Umbilical cord (tissue), 2 donors: ENCODE measurements around the gene PFKM. TPM values are rescaled to one million over a fixed set of nuclear protein-coding genes. Genes with fewer than 3 reads are reported as not detected.

Source experiments
- DNase-seq: peaks from one replicate; pipeline ENCODE4 v3.0.0-alpha.2; 2015; ENCODE audit warnings: low spot score
- total RNA-seq: library from RNA; depleted of rRNA; stranded (reverse); fragments of >200 nt; gene quantifications from one replicate; pipeline ENCODE4 v1.2.3, GENCODE V29; 2014; ENCODE audit warnings: low replicate concordance; ENCODE audit not compliant: insufficient read depth

Gene PFKM
- total RNA-seq, 1 donor from 2014 or later: 74.9 TPM

DNA sequence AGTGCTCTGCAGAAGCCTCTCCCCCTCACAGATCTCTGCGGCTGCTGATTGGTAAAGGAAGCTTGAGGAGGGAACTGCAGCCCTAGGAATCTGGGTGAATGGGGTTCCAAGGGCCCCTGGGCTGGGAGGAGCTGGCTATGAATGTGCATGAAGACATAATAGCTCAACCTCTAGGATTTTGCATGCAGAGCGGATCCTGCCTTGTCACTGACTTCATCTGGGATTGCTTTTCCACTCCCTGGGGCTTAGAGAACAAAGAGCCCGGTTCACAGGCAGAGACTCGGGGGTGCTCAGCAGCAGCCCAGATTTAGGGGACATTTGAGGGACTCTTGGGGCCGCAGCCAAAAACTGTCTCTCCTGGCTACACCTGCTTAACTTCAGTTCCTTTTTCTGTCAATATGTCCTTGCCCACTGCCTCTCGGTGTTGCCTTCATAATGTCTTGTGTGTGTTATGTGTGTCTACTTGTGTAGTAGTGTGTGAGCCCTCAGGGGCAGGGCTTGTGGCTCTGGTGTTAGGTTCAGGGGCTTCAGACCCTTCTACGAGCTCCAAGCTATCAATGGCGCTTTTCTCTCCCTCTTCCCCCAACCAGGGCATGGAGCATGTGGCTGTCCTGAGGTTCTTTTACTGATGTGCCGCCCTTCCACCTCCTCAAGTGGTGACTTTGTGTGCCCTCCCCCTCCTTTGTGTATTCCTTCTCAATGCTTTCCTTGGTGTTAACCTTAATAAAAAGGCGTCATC, 66.2 kb downstream of the PFKM start:
- DNase-seq: peak; percentile 95

DNA sequence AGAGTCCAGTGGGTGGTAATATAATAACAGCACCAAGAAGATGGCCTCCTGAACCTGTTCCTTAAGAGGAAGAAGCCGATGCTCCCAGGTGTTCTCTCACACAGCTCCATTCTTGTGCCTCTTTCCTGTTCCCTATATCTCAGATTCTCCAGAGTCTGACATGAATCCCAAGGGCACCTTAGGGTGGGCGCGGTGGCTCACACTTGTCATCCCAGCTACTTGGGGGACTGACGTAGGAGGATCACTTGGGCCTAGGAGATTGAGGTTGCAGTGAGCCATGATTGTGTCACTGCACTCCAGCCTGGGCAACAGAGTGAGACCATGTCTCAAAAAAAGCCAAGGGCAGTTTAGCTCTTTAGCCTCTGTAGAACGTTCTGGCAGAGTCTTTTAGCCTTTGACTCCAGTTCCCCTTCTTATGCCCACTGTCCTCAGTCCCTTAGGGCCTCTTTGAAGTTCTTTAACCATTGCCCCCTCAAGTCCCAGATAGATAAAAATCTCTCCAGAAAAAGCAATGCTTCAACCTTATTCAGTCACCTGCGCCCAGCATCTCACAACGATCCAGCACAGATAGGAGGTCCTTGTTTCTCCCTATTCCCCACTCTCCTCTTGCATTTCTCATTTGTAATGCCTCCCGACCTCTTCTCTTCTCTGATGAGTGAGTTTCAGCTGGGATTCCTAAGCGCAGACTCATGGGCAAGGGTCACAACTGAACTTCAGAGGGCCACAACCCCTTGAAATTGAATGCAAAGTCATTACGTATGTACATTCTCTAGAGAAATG, 68.9 kb downstream of the PFKM start:
- DNase-seq: no peak

DNA sequence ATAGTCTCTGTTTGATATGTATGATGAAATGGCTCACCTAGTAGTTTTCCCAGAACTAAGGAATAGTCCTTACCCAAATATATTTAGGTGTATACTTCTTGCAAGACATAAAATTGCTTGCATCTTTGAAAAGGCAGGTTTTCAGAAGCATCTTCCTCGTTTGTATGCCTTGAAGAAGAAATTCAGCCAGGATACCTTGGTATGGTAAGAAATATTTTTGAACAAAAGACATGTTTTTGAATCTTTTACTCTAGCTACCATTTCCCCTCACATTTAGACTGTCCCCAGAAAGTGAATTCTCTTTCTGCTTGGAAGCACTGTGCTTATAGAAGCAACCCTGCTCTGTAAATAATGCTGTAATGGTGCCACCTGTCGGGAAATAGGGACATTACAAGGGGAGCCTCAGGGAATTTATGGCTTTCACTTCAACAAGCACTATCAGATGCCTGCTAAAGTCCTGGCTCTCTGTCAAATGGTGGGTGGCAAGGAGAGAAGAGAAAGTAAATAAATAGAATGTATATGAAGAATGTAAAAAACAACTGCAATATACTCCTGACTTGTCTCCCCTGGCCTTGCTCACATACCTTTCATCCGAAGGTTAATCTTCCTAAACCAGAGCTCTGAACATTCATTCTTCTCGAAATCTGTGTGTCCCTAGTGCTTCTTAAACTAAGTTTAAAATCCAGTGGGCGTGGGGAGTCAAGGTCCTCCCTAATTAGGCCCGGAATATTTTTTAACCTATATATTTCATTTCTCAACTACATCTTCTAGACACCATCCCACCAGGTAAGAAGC, 70.4 kb downstream of the PFKM start:
- peak; percentile 88 for DNase-seq

DNA sequence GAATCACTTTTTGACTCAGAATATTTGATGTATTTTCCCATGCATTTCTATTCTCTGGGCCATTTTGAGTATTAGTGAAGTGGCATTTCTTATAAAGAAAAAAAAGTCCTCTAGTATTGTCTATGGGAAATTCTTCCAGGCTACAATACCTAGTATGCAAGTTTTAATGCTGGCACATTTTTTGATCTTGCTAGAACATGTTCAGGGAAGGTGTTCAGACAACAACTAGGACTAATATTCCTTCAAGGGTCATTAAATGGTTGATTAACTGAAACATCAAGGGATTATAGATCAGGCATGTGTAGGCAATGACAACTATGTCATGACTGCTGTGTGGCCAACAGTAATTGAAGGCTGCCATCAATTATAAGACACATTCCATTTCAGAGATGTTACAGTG, 71.9 kb downstream of the PFKM start:
- no peak for DNase-seq

DNA sequence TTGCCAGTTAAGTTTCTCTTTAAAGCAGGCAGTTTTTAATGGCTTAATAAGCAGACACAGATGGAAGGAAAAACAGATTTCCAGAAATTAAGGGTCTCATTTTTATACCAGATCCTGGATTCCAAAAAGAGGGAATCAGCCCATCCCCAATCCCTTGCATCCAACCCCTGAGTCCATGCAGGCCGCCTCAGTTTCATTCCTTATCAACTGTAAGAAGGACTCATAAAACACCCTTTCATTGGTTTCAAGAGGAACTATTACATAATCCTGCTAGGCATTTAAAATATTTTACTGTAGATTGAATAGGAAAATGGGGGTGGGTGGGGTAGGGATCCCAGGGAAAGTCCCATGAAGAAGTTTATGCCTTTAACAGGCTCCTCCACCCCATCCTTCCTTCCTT, 73.7 kb downstream of the PFKM start:
- peak; percentile 46 for DNase-seq

DNA sequence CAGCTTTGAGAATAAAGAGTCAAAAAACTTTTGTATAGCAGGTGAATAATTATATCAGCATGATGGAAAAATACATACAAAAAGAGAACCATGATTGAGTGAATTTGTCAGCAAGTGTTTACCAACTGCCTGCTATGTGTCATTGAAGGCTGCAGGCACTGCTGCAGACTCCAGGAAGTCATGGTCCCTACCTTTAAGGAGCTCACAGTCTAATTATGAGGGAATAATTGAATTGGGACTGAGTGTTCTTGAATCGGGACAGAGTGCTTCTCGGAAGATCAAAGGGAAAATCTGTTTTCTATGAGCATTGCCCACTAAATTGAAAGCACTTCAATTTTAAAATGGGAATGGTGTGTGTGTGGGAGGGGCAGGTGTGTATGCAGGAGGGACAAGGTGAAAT, 74.5 kb downstream of the PFKM start:
- DNase-seq: no peak

DNA sequence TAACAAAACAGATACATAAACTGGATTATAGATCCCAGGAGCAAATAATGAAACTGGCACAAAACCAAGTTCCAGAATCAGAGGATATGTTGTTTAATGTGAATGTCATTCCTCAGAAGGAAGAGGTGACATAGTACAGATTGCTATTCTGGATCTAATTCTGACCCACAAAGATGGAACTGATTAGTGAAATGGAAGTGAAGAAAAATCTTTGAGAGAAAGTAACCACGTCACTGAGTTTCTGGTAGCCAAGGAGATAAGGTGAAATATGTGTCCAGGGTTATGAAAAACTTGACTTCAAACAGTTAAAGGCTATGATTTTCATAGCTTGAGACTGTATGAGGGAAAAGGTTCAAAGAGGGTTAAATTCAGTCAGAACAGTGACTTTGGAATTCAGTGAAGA, 75.6 kb downstream of the PFKM start:
- peak; percentile 68 for DNase-seq

Other genes with a start within 250 kb of the PFKM start
- gene VDR, start 214.4 kb upstream of the PFKM start, total RNA-seq: 4.1 TPM
- gene TMEM106C, start 155.8 kb upstream of the PFKM start, total RNA-seq: 35.6 TPM
- 0.48 TPM for gene COL2A1, start 114.9 kb upstream of the PFKM start, total RNA-seq
- gene SENP1, start 13.3 kb upstream of the PFKM start, total RNA-seq: 45.0 TPM
- gene ASB8, start 38.2 kb downstream of the PFKM start, total RNA-seq: 11.1 TPM
- 0.72 TPM for gene CCDC184, start 64.3 kb downstream of the PFKM start, total RNA-seq
- gene OR10AD1, start 83.9 kb downstream of the PFKM start, total RNA-seq: 0.96 TPM
- 61.4 TPM for gene ZNF641, start 231.6 kb downstream of the PFKM start, total RNA-seq